ENCODE results near the gene STK33.
"Not testable (repeated sequence)": the region's sequence is repeated elsewhere in the genome, so short reads cannot be mapped to it uniquely, and the experiment has no call there.

STK33 gene

DNA sequence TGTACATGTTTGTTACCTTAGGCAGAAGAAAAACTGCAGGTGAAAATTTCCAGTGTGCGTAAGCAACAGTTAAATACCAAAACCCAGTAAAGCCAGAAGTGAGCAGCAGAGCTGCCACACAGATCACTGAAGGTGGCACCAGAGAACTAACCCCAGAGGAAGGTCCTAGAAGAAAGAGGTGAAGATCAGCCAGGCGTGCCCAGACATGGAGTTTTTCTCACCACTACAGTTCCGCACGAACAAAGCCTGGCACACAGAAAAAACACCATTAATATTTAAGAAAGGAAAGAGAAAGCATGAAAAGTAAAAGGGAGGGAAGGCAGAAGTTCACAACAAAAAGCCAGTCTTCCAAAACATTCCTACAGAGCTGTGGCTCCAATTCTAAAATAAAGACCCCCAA, 60.7 kb downstream of the STK33 start:
- DNase-seq: no peak

- DNase-seq: no peak
These were observed 61.6 kb downstream of the STK33 start for GRCh38 chr11:8532475-8532874.

- DNase-seq: no peak
These were observed 62.0 kb downstream of the STK33 start for GRCh38 chr11:8531982-8532381.

DNA sequence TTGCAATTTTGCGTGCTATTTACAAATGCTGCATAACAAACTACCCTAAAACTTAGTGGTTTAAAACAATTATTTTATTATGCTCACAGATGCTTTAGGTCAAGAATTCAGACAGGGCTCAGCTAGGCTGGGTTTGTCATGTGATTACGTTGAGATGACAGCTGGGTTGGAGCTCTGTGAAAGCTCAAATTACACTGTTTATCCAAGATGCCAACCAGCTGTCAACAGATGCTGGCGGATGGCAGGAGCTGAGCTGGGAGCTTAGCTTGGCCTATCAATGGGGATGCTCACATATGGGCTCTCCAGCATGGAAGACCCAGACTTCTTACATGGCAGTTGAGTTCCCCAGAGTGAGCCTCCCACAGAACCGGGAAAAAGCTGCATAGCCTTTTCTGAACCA, 62.7 kb downstream of the STK33 start:
- DNase-seq: no peak

- no peak for DNase-seq
These were observed 66.1 kb downstream of the STK33 start for GRCh38 chr11:8527939-8528338.

- no peak for DNase-seq
These were observed 70.6 kb downstream of the STK33 start for GRCh38 chr11:8523396-8523795.

- DNase-seq: no peak
These were observed 81.5 kb downstream of the STK33 start for GRCh38 chr11:8512547-8512946.

GRCh38 chr11:8503910-8504364, 90.1 kb downstream of the STK33 start:
- DNase-seq: no peak

DNA sequence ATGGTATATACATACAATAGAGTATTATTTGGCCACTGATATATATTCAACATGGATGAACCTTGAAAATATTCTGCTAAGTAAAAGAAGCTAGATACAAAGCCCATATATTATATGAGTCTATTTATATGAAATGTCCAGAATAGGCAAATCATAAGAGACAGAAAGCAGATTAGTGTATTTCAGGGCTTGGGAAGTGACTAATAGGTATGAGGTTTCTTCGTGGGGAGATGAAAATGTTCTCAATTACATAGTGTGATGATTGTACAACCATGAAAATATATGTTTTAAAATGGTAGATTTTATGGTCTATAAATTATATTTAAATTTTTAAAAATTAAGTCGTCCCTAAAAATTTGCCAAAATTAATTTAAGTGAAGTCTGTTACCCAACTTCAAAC, 92.2 kb downstream of the STK33 start:
- DNase-seq: no peak

GRCh38 chr11:8488395-8488794, 105.6 kb downstream of the STK33 start:
- DNase-seq: no peak

DNA sequence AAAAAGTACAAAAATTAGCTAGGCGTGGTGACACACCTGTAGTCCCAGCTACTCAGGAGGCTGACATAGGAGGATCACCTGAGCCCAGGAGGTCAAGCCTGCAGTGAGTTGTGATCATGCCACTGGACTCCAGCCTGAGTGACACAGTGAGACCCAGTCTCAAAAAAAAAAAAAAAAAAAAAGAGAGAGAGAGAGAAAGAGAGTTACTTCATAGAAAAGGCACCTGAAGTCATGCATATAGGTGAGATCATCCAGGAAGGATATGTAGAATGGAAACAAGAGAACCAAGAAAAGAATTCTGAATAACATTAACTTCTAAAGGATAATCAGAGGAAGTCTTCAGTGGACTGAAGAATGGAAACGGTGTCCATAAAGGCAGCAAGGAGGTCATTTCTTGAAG, 106.8 kb downstream of the STK33 start:
- no peak for DNase-seq

DNA sequence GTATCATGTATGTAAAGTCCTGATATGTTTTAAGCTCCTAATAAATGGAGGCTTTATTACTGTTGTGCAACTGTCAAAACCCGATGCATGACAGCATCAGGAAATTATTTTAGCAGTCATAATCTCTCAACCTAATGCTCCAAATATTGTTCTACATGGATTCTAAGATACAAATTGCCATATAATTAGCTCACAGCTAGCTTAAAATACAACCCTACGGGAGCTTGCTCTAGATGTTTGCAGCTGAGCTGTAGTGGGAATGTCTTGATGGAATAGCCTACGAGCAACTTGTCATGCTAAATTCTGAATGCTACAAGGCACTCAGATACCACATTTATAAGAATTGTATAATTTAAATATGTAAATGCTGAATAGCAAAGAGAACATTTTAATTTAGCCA, 109.8 kb downstream of the STK33 start:
- no peak for DNase-seq

DNA sequence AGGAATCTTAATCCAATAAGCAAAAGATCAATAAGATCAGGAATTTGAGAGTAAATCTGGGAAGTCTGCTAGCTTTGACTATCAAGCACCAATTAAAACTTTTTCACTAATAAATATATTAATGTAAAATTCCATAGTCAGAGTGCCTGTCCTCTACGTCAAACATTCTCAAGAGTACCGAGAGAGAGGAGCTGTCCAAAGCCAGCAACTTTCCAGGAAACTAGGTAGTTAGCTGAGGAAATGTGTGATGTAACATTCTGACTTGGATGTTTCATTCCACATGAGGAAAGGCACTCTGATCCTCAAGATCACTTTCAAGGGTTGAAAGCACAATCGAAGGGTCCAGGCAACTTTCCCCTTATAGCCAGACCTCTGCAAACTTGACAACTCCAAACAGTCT, 113.2 kb downstream of the STK33 start:
- DNase-seq: no peak

DNA sequence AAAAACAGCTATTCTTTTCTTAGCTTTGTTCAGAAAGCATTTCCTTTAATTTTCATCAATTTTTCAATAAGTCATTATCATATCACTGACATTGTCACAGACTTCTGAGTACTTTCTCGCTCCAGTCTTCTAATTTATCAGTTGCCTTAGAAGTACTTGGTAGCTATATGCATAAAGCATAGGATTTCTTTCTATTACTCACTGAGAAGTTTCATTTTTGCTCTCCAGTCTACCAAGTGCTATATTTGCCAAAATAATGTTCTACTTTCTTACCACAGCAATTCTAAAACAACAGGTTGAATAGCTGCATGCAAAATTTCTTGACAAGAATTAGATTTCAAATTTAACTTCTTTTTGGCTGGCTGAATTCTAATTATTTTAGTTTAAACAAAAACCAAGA, 116.3 kb downstream of the STK33 start:
- no peak for DNase-seq

DNA sequence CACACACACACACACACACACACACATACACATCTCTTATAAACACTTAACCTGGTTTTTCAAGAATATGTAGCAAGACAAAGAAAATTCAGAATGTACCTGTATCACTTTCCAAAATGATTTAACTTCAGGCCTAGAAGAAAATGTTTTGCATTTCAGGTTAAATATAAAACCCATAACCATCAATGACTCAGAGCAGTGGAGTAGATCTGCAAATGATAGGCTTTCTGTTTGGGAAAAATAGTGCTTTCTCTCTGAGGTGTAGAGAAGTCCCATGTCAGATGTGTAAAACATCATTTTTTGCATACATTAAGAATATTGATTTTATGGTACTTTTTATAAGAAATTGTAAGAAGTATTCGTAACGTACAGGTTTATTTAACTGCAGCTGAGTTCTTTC, 116.9 kb downstream of the STK33 start:
- DNase-seq: no peak

DNA sequence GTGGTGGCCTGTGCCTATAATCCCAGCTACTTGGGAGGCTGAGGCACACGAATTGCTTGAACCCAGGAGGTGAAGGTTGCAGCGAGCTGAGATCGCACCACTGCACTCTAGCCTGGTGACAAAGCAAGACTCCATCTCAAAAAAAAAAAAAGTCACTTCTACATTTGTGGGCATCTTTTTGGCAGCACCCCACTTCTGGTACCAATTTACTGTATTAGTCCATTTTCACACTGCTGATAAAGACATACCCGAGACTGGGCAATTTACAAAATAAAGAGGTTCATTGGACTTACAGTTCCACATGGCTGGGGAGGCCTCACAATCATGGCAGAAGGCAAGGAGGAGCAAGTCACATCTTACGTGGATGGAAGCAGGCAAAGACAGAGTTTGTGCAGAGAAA, 126.2 kb downstream of the STK33 start:
- DNase-seq: not testable (repeated sequence)

- DNase-seq: not testable (repeated sequence)
These were observed 126.7 kb downstream of the STK33 start for GRCh38 chr11:8467356-8467755.

- DNase-seq: not testable (repeated sequence)
These were observed 127.1 kb downstream of the STK33 start for GRCh38 chr11:8466884-8467283.

GRCh38 chr11:8459711-8460399, 134.2 kb downstream of the STK33 start:
- DNase-seq: no peak

DNA sequence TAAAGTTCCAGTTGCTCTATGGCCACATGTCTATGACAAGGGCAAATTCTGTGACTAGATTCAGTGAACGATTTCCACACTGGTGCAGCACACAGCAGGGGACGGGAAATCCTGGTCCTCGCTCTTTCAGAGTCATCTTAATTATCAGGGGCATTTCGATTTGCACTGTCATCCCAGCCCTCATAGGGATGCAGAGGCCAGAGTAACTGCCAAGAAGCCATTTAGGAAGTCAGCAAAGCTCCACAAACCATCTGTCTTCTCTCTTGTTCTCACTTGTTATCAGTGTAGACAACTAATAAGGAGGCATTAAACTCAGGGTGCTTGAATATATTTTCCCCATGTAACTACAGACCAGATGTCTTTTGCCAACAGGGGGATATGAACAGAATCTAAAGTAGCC, 151.7 kb downstream of the STK33 start:
- no peak for DNase-seq

DNA sequence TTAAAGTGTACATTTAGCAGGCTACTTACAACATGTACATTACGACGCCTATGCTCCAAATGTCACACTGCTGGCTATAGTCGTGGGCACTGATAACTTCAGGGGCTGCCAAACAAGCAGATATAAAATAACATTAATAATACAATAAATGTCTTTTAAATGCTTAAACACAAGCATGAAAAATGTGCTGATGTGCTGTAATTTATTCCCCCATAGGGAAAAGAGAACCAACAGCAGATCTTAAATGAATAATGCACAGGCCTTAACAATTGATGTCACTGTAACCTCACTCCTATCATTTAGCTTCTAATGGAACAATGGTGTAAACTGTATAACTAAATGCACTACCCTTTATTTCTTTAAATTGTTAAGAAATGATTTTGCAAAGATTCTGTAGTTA, 153.4 kb downstream of the STK33 start:
- DNase-seq: no peak

DNA sequence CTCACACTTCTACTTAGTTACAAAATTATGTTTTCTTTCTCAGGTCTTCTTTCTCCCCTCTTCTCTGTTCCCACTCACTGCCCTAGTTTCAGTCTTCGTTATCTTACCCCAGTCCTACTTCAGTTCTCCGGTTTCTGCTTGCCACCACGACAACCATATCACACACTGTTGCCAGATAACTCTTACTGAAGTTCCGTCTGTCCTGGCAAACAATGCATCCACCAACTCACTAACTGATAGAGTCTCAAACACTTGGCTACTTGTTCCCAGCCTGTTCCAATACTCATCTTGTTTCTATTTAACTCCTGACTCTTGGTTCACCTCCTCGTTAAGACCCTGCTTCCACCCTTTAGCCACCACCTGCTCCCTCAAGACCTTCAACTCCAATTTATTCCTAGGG, 164.5 kb downstream of the STK33 start:
- no peak for DNase-seq

- DNase-seq: no peak
These were observed 168.0 kb downstream of the STK33 start for GRCh38 chr11:8426076-8426475.

DNA sequence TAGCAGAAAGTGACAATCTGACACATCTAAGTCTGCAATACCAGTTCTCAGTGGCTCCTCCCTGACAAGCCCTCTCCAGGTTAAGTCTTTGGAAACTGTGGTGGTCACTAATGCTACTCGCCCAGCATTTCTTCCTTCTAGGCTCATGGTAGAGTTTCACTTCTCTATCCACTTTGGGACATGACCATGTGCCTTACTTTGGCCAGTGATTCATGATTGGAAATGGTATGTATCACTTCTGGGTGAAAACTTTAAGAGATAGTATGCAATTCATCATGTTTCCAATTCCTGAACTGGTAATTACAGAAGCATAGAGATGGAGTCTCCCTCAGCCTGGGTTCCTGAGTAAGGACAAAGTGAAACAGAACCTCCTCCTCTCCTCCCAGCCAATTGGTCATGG, 178.8 kb downstream of the STK33 start:
- no peak for DNase-seq

DNA sequence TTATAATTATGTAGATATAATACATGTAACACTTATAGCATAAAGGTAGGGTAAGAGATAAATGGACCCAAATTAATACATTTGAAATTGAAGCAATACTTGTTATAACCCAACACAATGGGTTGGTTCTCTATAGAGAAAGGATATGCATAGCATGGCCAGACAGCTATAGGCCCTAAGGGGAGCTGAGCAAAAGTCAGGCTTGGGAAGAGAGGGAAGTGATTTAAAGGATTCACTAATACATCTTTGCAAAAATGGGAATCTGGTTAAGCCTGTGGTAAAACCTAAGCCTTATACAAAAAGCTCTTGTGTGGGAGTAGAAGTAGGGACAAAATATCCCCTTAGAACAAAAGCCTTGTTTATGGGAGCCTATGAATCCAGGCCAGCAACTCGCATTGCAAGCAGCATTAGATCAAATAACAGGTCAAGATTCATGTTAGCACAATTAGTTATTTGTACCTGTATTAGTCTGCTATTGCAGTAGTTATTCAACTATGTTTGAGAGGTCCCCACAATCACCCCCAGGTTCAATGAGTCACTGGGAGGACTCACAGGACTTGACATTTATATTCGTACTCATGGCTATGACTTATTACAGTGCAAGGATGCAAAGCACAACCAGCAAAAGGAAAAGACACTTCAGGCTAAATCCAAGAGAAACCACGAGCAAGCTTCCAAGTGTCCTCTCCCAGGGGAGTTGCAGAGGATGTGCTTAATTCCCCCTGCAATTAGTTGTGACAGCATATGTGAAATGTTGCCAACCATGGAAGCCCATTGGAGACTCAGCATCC, 185.7 kb downstream of the STK33 start:
- DNase-seq: no peak
